GM21529 (cell line): Measurements from ENCODE around the gene KCNE1.

Experiments
- ATAC-seq: cut with Tn5 transposase; IDR thresholded peaks from one replicate; pipeline ENCODE4 v1.9.1; 2021; ENCODE audit not compliant: unreplicated experiment

KCNE1 gene

GRCh38 chr21:34536311-34536710 lies 24.3 kb upstream of the KCNE1 start:
- no peak for ATAC-seq

GRCh38 chr21:34535886-34536285 lies 23.9 kb upstream of the KCNE1 start:
- no peak for ATAC-seq

GRCh38 chr21:34534522-34534921 lies 22.5 kb upstream of the KCNE1 start:
- no peak for ATAC-seq

- ATAC-seq: no peak
These were observed 21.9 kb upstream of the KCNE1 start for GRCh38 chr21:34533938-34534337.

GRCh38 chr21:34531399-34531798 lies 19.4 kb upstream of the KCNE1 start:
- no peak for ATAC-seq

- no peak for ATAC-seq
These were observed 18.3 kb upstream of the KCNE1 start for GRCh38 chr21:34530261-34530660.

GRCh38 chr21:34528131-34528561 lies 16.1 kb upstream of the KCNE1 start:
- ATAC-seq: no peak

- ATAC-seq: peak; percentile 62
These were observed 14.7 kb upstream of the KCNE1 start for GRCh38 chr21:34526618-34527290.

- no peak for ATAC-seq
These were observed 14.2 kb upstream of the KCNE1 start for GRCh38 chr21:34526241-34526617.

- no peak for ATAC-seq
These were observed 12.9 kb upstream of the KCNE1 start for GRCh38 chr21:34524646-34525601.

GRCh38 chr21:34523019-34523555 lies 11.1 kb upstream of the KCNE1 start:
- ATAC-seq: no peak

- ATAC-seq: no peak
These were observed 10.3 kb upstream of the KCNE1 start for GRCh38 chr21:34522284-34522683.

- ATAC-seq: no peak
These were observed 9.6 kb upstream of the KCNE1 start for GRCh38 chr21:34521561-34521960.

- ATAC-seq: no peak
These were observed 8.9 kb upstream of the KCNE1 start for GRCh38 chr21:34520764-34521508.

- no peak for ATAC-seq
These were observed 8.3 kb upstream of the KCNE1 start for GRCh38 chr21:34520281-34520680.

- no peak for ATAC-seq
These were observed 7.7 kb upstream of the KCNE1 start for GRCh38 chr21:34519694-34520093.

GRCh38 chr21:34519016-34519415 lies 7.0 kb upstream of the KCNE1 start:
- no peak for ATAC-seq

- no peak for ATAC-seq
These were observed 6.3 kb upstream of the KCNE1 start for GRCh38 chr21:34518301-34518700.

- ATAC-seq: no peak
These were observed 5.7 kb upstream of the KCNE1 start for GRCh38 chr21:34517491-34518245.

- no peak for ATAC-seq
These were observed 5.0 kb upstream of the KCNE1 start for GRCh38 chr21:34517039-34517438.
